Fibroblast of the aortic adventitia (primary cell): ENCODE data around the gene TMTC1. TPM values are rescaled to one million over a fixed set of nuclear protein-coding genes. Genes with fewer than 3 reads are reported as not detected.

Experiments
- DNase-seq: peaks from one replicate; pipeline ENCODE4 v3.0.0-alpha.2; 2010; ENCODE audit warnings: low read depth
- H3K4me3 ChIP-seq: 2 replicates; pipeline ENCODE4 v1.5.1; 2011; ENCODE audit warnings: low read depth, mild to moderate bottlenecking, control low read depth, low read length, moderate library complexity
- total RNA-seq: library from RNA; depleted of rRNA; stranded (reverse); fragments of >200 nt; gene quantifications from 2 replicates; pipeline ENCODE4 v1.2.3, GENCODE V29; 2012; ENCODE audit warnings: low replicate concordance
- TF ChIP-seq, protein P1 (sequence below): IDR thresholded peaks from 2 replicates; pipeline ENCODE4 v1.5.1; 2011; ENCODE audit warnings: mild to moderate bottlenecking, low read length, control low read depth, inconsistent platforms; ENCODE audit not compliant: insufficient read depth

Gene TMTC1
- total RNA-seq, 1 donor: 54.9 TPM

- TF ChIP-seq, protein P1, sequence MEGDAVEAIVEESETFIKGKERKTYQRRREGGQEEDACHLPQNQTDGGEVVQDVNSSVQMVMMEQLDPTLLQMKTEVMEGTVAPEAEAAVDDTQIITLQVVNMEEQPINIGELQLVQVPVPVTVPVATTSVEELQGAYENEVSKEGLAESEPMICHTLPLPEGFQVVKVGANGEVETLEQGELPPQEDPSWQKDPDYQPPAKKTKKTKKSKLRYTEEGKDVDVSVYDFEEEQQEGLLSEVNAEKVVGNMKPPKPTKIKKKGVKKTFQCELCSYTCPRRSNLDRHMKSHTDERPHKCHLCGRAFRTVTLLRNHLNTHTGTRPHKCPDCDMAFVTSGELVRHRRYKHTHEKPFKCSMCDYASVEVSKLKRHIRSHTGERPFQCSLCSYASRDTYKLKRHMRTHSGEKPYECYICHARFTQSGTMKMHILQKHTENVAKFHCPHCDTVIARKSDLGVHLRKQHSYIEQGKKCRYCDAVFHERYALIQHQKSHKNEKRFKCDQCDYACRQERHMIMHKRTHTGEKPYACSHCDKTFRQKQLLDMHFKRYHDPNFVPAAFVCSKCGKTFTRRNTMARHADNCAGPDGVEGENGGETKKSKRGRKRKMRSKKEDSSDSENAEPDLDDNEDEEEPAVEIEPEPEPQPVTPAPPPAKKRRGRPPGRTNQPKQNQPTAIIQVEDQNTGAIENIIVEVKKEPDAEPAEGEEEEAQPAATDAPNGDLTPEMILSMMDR: no peak
- H3K4me3 ChIP-seq: no peak overlapping the region
- DNase-seq: no peak
Observed at GRCh38 chr12:29709054-29709453, 74.7 kb downstream of the TMTC1 start.

DNA sequence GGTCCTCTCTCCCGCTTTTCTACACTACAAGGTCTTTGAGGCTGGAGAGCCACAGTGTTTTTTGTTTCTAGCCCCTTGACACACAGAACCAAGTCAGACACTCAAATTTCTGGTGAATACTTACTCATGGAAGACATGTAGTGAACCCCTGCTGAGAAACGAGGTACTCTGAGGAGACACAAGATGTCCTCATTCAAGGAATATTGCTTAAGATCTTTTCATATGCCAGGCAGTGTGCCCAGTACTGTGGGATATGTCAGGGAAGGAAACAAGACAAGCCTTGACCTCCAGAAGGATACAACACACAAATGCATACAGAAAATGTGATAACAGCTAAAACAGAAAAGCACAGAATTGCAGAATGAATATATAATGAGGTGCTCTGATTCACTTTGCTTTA is 75.9 kb downstream of the TMTC1 start:
- H3K4me3 ChIP-seq: no peak overlapping the region
- TF ChIP-seq, protein P1: no peak
- DNase-seq: no peak

- no peak for DNase-seq
- H3K4me3 ChIP-seq: no peak overlapping the region
- TF ChIP-seq, protein P1: no peak
Observed at GRCh38 chr12:29706311-29706710, 77.4 kb downstream of the TMTC1 start.

DNA sequence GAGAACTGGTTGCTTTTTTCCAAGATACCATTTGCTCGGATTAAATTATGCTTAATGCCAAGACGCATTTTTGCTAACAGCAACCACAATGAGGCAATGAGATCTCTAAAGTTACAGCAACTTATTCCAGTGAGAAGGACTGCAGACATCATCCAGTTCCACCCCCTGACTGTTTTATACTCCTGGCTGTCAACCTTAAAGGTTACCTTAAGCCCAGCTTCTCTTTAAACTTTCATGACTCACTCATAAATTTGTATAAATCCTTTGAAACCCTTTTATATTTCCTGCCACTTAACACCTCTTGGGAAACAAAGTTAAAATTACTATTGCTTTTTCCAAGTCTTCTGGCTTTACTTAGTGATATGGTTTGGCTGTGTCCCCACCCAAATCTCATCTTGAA is 80.2 kb downstream of the TMTC1 start:
- H3K4me3 ChIP-seq: no peak overlapping the region
- TF ChIP-seq, protein P1: no peak
- DNase-seq: no peak

GRCh38 chr12:29702972-29703371 is 80.8 kb downstream of the TMTC1 start:
- TF ChIP-seq, protein P1: no peak
- DNase-seq: no peak
- H3K4me3 ChIP-seq: no peak overlapping the region

GRCh38 chr12:29702222-29702621 is 81.5 kb downstream of the TMTC1 start:
- DNase-seq: no peak
- H3K4me3 ChIP-seq: no peak overlapping the region
- TF ChIP-seq, protein P1: no peak

DNA sequence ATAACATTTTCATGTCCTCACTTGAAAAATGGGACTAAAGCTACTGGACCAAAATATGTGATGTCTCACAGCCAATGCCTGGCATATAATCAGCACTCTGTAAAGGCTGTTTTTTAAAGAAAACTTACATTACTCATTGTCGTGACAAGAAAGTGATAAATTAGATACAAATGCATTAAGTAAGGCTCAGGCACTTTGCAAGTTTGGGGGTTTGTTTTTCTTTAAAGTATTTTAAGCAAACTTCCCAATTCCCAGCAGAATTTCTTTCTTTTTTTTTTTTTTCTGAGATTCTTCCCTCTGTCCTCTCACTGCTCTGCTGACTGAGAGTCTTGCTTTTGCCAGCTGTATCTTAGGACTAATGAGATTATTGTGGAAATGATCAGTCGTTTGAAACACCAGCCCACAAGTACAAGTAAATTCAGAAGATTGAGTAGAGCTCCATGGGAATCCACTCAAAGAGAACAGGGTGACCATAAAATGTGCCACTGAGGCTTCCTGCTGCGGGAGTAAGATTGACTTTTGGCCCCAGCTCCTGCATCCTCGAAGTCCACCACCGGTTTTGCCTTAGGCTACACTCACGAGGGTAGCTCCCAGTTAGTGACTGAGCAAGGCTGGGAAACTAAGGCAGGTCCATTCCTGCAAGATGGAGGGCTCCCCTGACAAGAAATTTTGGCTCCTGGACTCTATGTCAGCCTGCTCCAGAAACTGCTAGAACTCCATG is 82.8 kb downstream of the TMTC1 start:
- TF ChIP-seq, protein P1: no peak
- DNase-seq: peak; percentile 45

More for the DNA sequence above, 82.8 kb downstream of the TMTC1 start:
- no peak overlapping the region for H3K4me3 ChIP-seq
